ENCODE data around the gene SLC2A14.
"Not testable (repeated sequence)": the region's sequence is repeated elsewhere in the genome, so short reads cannot be mapped to it uniquely, and the experiment has no call there.

GRCh38 chr12:7839848-7840247 lies 32.9 kb downstream of the SLC2A14 start:
- TF ChIP-seq CTCF (IDR thresholded peaks at IDR 0.05); POLR2A (IDR thresholded peaks at IDR 0.05; ENCODE audit: low read depth): not testable (repeated sequence)
